Astrocyte (in vitro differentiated cells and primary cell): ENCODE data around the gene PHB1. TPM values are rescaled to one million over a fixed set of nuclear protein-coding genes. Genes with fewer than 3 reads are reported as not detected.

Experiments
- DNase-seq: peaks from one replicate; pipeline ENCODE4 v3.0.0-alpha.2; 2010; ENCODE audit warnings: low read depth
- FAIRE-seq: peaks from 2 replicates; lab custom pipeline; 2011; peaks lifted over from hg19 to GRCh38; lab: Jason Lieb, UNC
- H2AFZ ChIP-seq: 2 replicates; pipeline ENCODE4 v1.6.0; 2012; ENCODE audit warnings: low read depth, low read length, inconsistent platforms
- H3K27ac ChIP-seq: 2 replicates; pipeline ENCODE4 v1.5.1; 2011; ENCODE audit warnings: low read depth, low read length, inconsistent platforms
- H3K27me3 ChIP-seq: 2 replicates; pipeline ENCODE4 v1.6.0; 2011; ENCODE audit warnings: low read length, inconsistent platforms; ENCODE audit not compliant: insufficient read depth
- H3K36me3 ChIP-seq: 2 replicates; pipeline ENCODE4 v1.5.1; 2011; ENCODE audit warnings: low read length, inconsistent platforms; ENCODE audit not compliant: insufficient read depth
- H3K4me1 ChIP-seq: 2 replicates; pipeline ENCODE4 v1.5.1; 2011; ENCODE audit warnings: low read length, inconsistent platforms; ENCODE audit not compliant: insufficient read depth
- H3K4me2 ChIP-seq: 2 replicates; pipeline ENCODE4 v1.6.0; 2012; ENCODE audit warnings: low read length, inconsistent platforms
- H3K4me3 ChIP-seq: 2 replicates; pipeline ENCODE4 v1.5.1; 2011; ENCODE audit warnings: low read depth, mild to moderate bottlenecking, low read length, inconsistent platforms; ENCODE audit not compliant: insufficient read depth
- H3K79me2 ChIP-seq: 2 replicates; pipeline ENCODE4 v1.6.0; 2012; ENCODE audit warnings: mild to moderate bottlenecking, low read length, inconsistent platforms; ENCODE audit not compliant: insufficient read depth
- H3K9ac ChIP-seq: 2 replicates; pipeline ENCODE4 v1.6.0; 2012; ENCODE audit warnings: mild to moderate bottlenecking, low read length, inconsistent platforms
- H3K9me3 ChIP-seq: 2 replicates; pipeline ENCODE4 v1.5.1; 2012; ENCODE audit warnings: low read depth, mild to moderate bottlenecking, low read length, inconsistent platforms; ENCODE audit not compliant: insufficient read depth
- H4K20me1 ChIP-seq: 2 replicates; pipeline ENCODE4 v1.6.0; 2012; ENCODE audit warnings: low read length, inconsistent platforms; ENCODE audit not compliant: insufficient read depth
- H3K27ac Mint-ChIP-seq: one replicate; pipeline ENCODE4 v1.8.0; 2021; ENCODE audit warnings: mild to moderate bottlenecking, mixed read lengths; ENCODE audit not compliant: unreplicated experiment
- H3K27me3 Mint-ChIP-seq: one replicate; pipeline ENCODE4 v1.8.0; 2021; ENCODE audit warnings: low read depth, mixed read lengths; ENCODE audit not compliant: unreplicated experiment
- H3K36me3 Mint-ChIP-seq: one replicate; pipeline ENCODE4 v1.8.0; 2021; ENCODE audit warnings: low read depth, mixed read lengths; ENCODE audit not compliant: unreplicated experiment
- H3K4me1 Mint-ChIP-seq: one replicate; pipeline ENCODE4 v1.8.0; 2021; ENCODE audit warnings: low read depth, mixed read lengths; ENCODE audit not compliant: unreplicated experiment
- H3K4me3 Mint-ChIP-seq: one replicate; pipeline ENCODE4 v1.8.0; 2021; ENCODE audit warnings: mild to moderate bottlenecking, moderate library complexity, mixed read lengths; ENCODE audit not compliant: unreplicated experiment
- H3K9me3 Mint-ChIP-seq: one replicate; pipeline ENCODE4 v1.8.0; 2021; ENCODE audit warnings: mild to moderate bottlenecking, mixed read lengths; ENCODE audit not compliant: unreplicated experiment
- EZH2 ChIP-seq: IDR thresholded peaks from 2 replicates; pipeline ENCODE4 v1.6.1; 2012; ENCODE audit warnings: mild to moderate bottlenecking, low read length, inconsistent platforms; ENCODE audit not compliant: insufficient read depth
- total RNA-seq: library from RNA; stranded (reverse); gene quantifications from 2 replicates; pipeline ENCODE4 v1.2.1, GENCODE V29; 2021
- TF ChIP-seq, protein P1 (sequence below): IDR thresholded peaks from 2 replicates; pipeline ENCODE4 v1.5.1; 2011; ENCODE audit warnings: low read depth, mild to moderate bottlenecking, inconsistent platforms, low read length, moderate library complexity; ENCODE audit not compliant: insufficient read depth

Gene PHB1
- total RNA-seq, 1 donor from 2014 or later: 227 TPM

DNA sequence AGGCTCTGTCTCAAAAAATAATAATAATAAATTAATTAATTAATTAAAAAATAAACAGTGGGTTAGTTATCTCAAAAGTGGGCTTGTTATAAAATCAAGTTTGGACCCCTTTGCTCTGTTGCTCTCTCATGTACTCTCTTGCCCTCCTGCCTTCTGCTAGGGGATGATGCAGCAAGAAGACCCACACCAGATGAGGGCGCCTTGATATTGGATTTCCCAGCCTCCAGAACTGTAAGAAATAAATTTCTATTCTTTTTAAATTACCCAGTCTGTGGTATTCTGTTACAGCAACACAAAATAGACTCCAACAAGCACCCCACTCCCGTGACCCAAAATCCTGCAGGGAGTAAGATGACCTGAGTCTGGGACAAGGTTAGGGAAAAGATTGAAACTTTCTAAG is 50.6 kb downstream of the PHB1 start:
- no peak overlapping the region for H3K4me2 ChIP-seq
- Mint-ChIP-seq H3K27ac (no peak overlapping the region), H3K9me3 (no peaks in the 10 kb centered on the region), H3K36me3 (no peaks in the 10 kb centered on the region), H3K27me3 (no peaks in the 10 kb centered on the region), H3K4me1 (peaks cover 16% of the 10 kb centered on the region), H3K4me3 (no peak overlapping the region)
- no peaks in the 10 kb centered on the region for H3K9me3 ChIP-seq
- H4K20me1 ChIP-seq: peaks cover 23% of the 10 kb centered on the region
- H3K27me3 ChIP-seq: no peaks in the 10 kb centered on the region
- no peak overlapping the region for H3K9ac ChIP-seq
- no peak overlapping the region for H3K4me3 ChIP-seq
- no peak for TF ChIP-seq EZH2
- TF ChIP-seq, protein P1, sequence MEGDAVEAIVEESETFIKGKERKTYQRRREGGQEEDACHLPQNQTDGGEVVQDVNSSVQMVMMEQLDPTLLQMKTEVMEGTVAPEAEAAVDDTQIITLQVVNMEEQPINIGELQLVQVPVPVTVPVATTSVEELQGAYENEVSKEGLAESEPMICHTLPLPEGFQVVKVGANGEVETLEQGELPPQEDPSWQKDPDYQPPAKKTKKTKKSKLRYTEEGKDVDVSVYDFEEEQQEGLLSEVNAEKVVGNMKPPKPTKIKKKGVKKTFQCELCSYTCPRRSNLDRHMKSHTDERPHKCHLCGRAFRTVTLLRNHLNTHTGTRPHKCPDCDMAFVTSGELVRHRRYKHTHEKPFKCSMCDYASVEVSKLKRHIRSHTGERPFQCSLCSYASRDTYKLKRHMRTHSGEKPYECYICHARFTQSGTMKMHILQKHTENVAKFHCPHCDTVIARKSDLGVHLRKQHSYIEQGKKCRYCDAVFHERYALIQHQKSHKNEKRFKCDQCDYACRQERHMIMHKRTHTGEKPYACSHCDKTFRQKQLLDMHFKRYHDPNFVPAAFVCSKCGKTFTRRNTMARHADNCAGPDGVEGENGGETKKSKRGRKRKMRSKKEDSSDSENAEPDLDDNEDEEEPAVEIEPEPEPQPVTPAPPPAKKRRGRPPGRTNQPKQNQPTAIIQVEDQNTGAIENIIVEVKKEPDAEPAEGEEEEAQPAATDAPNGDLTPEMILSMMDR: no peak
- FAIRE-seq (no peak), DNase-seq (no peak)
- H3K4me1 ChIP-seq: peaks cover 10% of the 10 kb centered on the region
- H3K36me3 ChIP-seq: no peaks in the 10 kb centered on the region
- no peak overlapping the region for H3K27ac ChIP-seq
- no peak overlapping the region for H2AFZ ChIP-seq
- peaks cover 22% of the 10 kb centered on the region for H3K79me2 ChIP-seq

DNA sequence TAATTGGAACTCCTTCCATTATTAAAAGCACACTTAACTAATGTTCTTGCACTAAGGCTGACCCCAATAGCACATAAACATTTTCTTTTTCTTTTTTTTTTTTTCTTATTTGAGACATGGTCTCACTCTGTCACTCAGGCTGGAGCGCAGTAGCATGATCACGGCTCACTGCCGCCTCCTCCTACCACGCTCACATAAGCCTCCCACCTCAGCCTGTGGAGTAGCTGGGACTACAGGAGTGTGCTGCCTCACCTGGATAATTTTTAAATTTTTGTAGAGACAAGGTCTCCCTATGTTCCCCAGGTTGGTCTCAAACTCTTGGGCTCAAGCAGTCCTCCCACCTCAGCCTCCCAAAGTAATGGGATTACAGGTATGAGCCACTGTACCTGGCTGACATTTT is 51.4 kb downstream of the PHB1 start:
- peaks cover 32% of the 10 kb centered on the region for H4K20me1 ChIP-seq
- Mint-ChIP-seq H3K36me3 (no peaks in the 10 kb centered on the region), H3K4me3 (peak overlapping the region; percentile 84), H3K27ac (no peak overlapping the region), H3K27me3 (no peaks in the 10 kb centered on the region), H3K9me3 (no peaks in the 10 kb centered on the region), H3K4me1 (peaks cover 25% of the 10 kb centered on the region)
- H3K27ac ChIP-seq: no peak overlapping the region
- DNase-seq (no peak), FAIRE-seq (no peak)
- no peak overlapping the region for H3K4me2 ChIP-seq
- no peak overlapping the region for H2AFZ ChIP-seq
- H3K79me2 ChIP-seq: peaks cover 30% of the 10 kb centered on the region
- H3K27me3 ChIP-seq: no peaks in the 10 kb centered on the region
- TF ChIP-seq EZH2: no peak
- TF ChIP-seq, protein P1: no peak
- peaks cover 10% of the 10 kb centered on the region for H3K4me1 ChIP-seq
- H3K4me3 ChIP-seq: no peak overlapping the region
- H3K9ac ChIP-seq: no peak overlapping the region
- no peaks in the 10 kb centered on the region for H3K36me3 ChIP-seq
- no peaks in the 10 kb centered on the region for H3K9me3 ChIP-seq

DNA sequence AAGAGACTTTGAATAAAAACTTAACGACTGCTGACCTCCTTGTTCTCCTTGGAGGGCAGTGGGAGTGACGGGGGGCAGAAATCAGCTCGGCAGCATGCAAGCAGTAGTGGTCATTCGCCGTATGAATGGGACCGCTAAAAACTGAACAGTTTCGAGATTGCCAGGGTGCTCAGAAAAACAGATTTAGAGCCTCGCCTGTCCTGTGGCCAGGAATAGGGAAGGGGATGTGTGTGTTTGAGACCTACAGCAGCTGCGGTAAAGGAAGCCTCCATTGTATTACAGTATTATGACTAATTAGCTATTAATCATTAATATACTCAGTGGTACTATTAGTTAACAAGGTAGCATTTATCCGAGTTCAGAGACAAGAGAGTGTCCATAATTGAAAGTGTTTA is 52.0 kb downstream of the PHB1 start:
- Histone ChIP-seq H3K4me2 (peak overlapping the region; percentile 94), H3K4me1 (peaks cover 10% of the 10 kb centered on the region), H2AFZ (peak overlapping the region; percentile 88), H3K4me3 (peak overlapping the region; percentile 66), H3K27me3 (no peaks in the 10 kb centered on the region), H3K9ac (peak overlapping the region; percentile 91), H3K27ac (no peak overlapping the region), H3K9me3 (no peaks in the 10 kb centered on the region), H3K36me3 (no peaks in the 10 kb centered on the region), H4K20me1 (peaks cover 37% of the 10 kb centered on the region), H3K79me2 (peaks cover 36% of the 10 kb centered on the region)
- no peak for FAIRE-seq
- H3K4me3 Mint-ChIP-seq: peak overlapping the region; percentile 84
- no peak for DNase-seq
- H3K27me3 Mint-ChIP-seq: no peaks in the 10 kb centered on the region
- peaks cover 30% of the 10 kb centered on the region for H3K4me1 Mint-ChIP-seq
- peak overlapping the region; percentile 45 for H3K27ac Mint-ChIP-seq
- H3K9me3 Mint-ChIP-seq: no peaks in the 10 kb centered on the region
- TF ChIP-seq EZH2: no peak
- TF ChIP-seq, protein P1: no peak
- H3K36me3 Mint-ChIP-seq: no peaks in the 10 kb centered on the region
